Measurements from ENCODE around the gene DPEP2NB.

The DPEP2NB gene

DNA sequence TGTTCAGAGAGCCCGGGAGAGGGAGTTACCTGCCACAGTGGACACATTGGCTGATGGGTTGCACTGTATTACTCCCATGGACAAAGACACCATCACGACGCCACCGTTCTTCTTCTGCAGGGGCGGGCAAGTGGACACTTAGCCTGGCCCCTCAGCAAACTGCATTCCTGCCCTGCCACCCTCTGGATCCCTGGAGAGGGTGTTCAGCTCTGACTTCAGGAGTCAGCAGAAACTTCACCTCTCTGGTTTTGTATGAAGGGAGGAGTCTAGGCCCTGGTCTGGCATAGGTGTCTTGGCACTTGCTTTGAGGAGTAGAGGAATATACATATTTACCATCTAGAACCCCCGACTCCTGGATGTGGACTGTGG is 25.7 kb downstream of the DPEP2NB start:
- H4K20me1 ChIP-seq (ENCODE audit: low read depth, low read length), result no peaks in the 10 kb centered on the region
- no peaks in the 10 kb centered on the region for H3K27me3 ChIP-seq (ENCODE audit: low read length)

DNA sequence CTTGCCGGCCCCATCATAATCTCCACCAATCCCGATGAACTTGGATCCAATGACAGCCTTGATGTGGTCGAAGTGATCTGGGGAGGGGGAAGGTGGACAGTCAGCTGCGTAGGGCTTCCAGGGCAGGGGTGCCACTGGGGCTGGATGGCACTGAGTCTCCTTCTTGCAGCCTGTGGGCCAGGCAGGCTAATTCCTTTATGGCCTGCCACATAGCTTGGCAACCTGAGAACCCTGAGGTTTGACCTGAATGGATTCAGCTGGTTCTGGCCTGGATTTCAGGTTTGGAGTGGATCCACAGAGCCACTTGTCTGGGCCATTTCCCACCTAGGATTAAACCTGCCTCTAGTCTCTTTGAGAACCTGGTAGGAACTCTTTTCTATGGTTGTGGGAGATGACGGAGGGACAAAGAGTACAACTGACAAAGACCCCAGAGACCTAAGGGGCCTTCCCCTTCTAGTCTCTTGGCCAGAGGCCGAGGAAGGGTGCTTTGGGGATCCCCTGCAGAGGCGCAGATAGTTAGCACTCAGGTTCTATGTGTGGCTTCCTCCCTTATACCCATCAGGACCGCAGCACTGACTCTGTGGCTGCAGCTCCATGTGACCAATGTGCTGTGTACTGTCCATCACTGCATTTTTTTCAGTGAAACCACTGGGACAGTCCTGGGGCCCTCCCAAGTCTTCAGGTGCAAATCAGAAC is 26.2 kb downstream of the DPEP2NB start:
- TF ChIP-seq EZH2phosphoT487 (conservative IDR thresholded peaks at IDR 0.05; ENCODE audit: low read length), result no peak
- TF ChIP-seq, protein P1, sequence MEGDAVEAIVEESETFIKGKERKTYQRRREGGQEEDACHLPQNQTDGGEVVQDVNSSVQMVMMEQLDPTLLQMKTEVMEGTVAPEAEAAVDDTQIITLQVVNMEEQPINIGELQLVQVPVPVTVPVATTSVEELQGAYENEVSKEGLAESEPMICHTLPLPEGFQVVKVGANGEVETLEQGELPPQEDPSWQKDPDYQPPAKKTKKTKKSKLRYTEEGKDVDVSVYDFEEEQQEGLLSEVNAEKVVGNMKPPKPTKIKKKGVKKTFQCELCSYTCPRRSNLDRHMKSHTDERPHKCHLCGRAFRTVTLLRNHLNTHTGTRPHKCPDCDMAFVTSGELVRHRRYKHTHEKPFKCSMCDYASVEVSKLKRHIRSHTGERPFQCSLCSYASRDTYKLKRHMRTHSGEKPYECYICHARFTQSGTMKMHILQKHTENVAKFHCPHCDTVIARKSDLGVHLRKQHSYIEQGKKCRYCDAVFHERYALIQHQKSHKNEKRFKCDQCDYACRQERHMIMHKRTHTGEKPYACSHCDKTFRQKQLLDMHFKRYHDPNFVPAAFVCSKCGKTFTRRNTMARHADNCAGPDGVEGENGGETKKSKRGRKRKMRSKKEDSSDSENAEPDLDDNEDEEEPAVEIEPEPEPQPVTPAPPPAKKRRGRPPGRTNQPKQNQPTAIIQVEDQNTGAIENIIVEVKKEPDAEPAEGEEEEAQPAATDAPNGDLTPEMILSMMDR (IDR thresholded peaks at IDR 0.05; ENCODE audit: insufficient read depth, low read length, poor library complexity, severe bottlenecking), result no peak
- no peaks in the 10 kb centered on the region for H3F3A ChIP-seq (ENCODE audit: insufficient read depth)
- no peaks in the 10 kb centered on the region for H3K27me3 ChIP-seq (ENCODE audit: low read length)
- no peak overlapping the region for H3K27ac ChIP-seq (ENCODE audit: low read depth, low read length)
- H3K4me2 ChIP-seq (ENCODE audit: low read depth, low read length, poor library complexity, severe bottlenecking), result no peak overlapping the region
- H3K9ac ChIP-seq (ENCODE audit: low read length), result no peak overlapping the region
- H3K9me3 ChIP-seq (ENCODE audit: insufficient read depth, low read length), result no peaks in the 10 kb centered on the region
- no peaks in the 10 kb centered on the region for H3K9me2 ChIP-seq (replicated peaks; ENCODE audit: insufficient read depth, low read length)
- H3K79me2 ChIP-seq (ENCODE audit: insufficient read depth, low read length), result no peaks in the 10 kb centered on the region
- H2AFZ ChIP-seq (ENCODE audit: low read depth, low read length, severe bottlenecking), result no peak overlapping the region
- no peak overlapping the region for H3K4me3 ChIP-seq (ENCODE audit: insufficient read depth, low read length, poor library complexity, severe bottlenecking)
- H4K20me1 ChIP-seq (ENCODE audit: low read depth, low read length), result no peaks in the 10 kb centered on the region
- H3K36me3 ChIP-seq (ENCODE audit: low read length), result no peaks in the 10 kb centered on the region

More for the DNA sequence above, 25.7 kb downstream of the DPEP2NB start:
- Histone ChIP-seq H2AFZ (ENCODE audit: low read depth, low read length, severe bottlenecking) (no peak overlapping the region), H3K4me3 (ENCODE audit: insufficient read depth, low read length, poor library complexity, severe bottlenecking) (no peak overlapping the region), H3K4me2 (ENCODE audit: low read depth, low read length, poor library complexity, severe bottlenecking) (no peak overlapping the region), H3K9me2 (replicated peaks; ENCODE audit: insufficient read depth, low read length) (no peaks in the 10 kb centered on the region), H3F3A (ENCODE audit: insufficient read depth) (no peaks in the 10 kb centered on the region), H3K79me2 (ENCODE audit: insufficient read depth, low read length) (no peaks in the 10 kb centered on the region), H3K36me3 (ENCODE audit: low read length) (no peaks in the 10 kb centered on the region), H3K27ac (ENCODE audit: low read depth, low read length) (no peak overlapping the region), H3K9me3 (ENCODE audit: insufficient read depth, low read length) (no peaks in the 10 kb centered on the region), H3K9ac (ENCODE audit: low read length) (no peak overlapping the region)
- TF ChIP-seq, protein P1 (IDR thresholded peaks at IDR 0.05; ENCODE audit: insufficient read depth, low read length, poor library complexity, severe bottlenecking), result no peak
- TF ChIP-seq EZH2phosphoT487 (conservative IDR thresholded peaks at IDR 0.05; ENCODE audit: low read length), result no peak

DNA sequence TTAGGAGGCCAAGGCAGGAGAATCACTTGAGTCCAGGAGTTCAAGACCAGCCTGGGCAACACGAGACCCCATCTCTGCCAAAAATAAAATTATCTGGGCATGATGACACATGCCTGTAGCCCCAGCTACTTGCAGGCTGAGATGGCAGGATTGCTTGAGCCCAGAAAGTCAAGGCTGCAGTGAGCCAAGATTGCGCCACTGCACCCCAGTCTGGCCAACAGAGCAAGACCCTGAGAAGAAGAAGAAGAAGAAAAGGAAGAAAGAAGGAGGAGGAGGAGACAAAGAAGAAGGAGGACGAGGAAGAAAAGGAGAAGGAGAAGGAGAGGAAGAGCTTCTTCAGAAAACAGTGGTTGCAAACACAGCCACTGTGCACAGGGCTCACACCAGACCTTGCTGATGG is 27.0 kb downstream of the DPEP2NB start:
- Histone ChIP-seq H2AFZ (ENCODE audit: low read depth, low read length, severe bottlenecking) (no peak overlapping the region), H3F3A (ENCODE audit: insufficient read depth) (no peaks in the 10 kb centered on the region), H3K4me2 (ENCODE audit: low read depth, low read length, poor library complexity, severe bottlenecking) (no peak overlapping the region), H3K27ac (ENCODE audit: low read depth, low read length) (no peak overlapping the region), H3K79me2 (ENCODE audit: insufficient read depth, low read length) (no peaks in the 10 kb centered on the region), H3K27me3 (ENCODE audit: low read length) (no peaks in the 10 kb centered on the region), H3K9ac (ENCODE audit: low read length) (no peak overlapping the region), H3K36me3 (ENCODE audit: low read length) (no peaks in the 10 kb centered on the region), H4K20me1 (ENCODE audit: low read depth, low read length) (no peaks in the 10 kb centered on the region), H3K4me3 (ENCODE audit: insufficient read depth, low read length, poor library complexity, severe bottlenecking) (no peak overlapping the region), H3K9me2 (replicated peaks; ENCODE audit: insufficient read depth, low read length) (no peaks in the 10 kb centered on the region), H3K9me3 (ENCODE audit: insufficient read depth, low read length) (no peaks in the 10 kb centered on the region)
- TF ChIP-seq, protein P1 (IDR thresholded peaks at IDR 0.05; ENCODE audit: insufficient read depth, low read length, poor library complexity, severe bottlenecking), result no peak
- TF ChIP-seq EZH2phosphoT487 (conservative IDR thresholded peaks at IDR 0.05; ENCODE audit: low read length), result no peak

Measured in SU-DHL-6 (cell line).